ENCODE measurements around the gene MARK2.

Gene MARK2

GRCh38 chr11:63831326-63831725 is 7.6 kb upstream of the MARK2 start:
- DNase-seq: no peak

- DNase-seq: no peak
Observed at GRCh38 chr11:63832336-63832735, 6.6 kb upstream of the MARK2 start.

- DNase-seq: no peak
Observed at GRCh38 chr11:63833048-63833447, 5.9 kb upstream of the MARK2 start.

- DNase-seq: no peak
Observed at GRCh38 chr11:63834535-63835157, 4.3 kb upstream of the MARK2 start.

GRCh38 chr11:63835158-63835545 is 3.8 kb upstream of the MARK2 start:
- no peak for DNase-seq

GRCh38 chr11:63837027-63837688 is 1.8 kb upstream of the MARK2 start:
- peak; percentile 67 for DNase-seq

- DNase-seq: no peak
Observed at GRCh38 chr11:63837739-63838138, 1.2 kb upstream of the MARK2 start.

GRCh38 chr11:63838150-63838677 is 696 bp upstream of the MARK2 start:
- DNase-seq: peak; percentile 10

- peak; percentile 30 for DNase-seq
Observed at GRCh38 chr11:63839508-63840355, 822 bp downstream of the MARK2 start.

- no peak for DNase-seq
Observed at GRCh38 chr11:63840356-63841060, 1.6 kb downstream of the MARK2 start.

- no peak for DNase-seq
Observed at GRCh38 chr11:63841554-63841953, 2.6 kb downstream of the MARK2 start.

GRCh38 chr11:63843041-63843440 is 4.1 kb downstream of the MARK2 start:
- DNase-seq: no peak

- DNase-seq: no peak
Observed at GRCh38 chr11:63844836-63845235, 5.9 kb downstream of the MARK2 start.

- DNase-seq: no peak
Observed at GRCh38 chr11:63845303-63845702, 6.4 kb downstream of the MARK2 start.

- no peak for DNase-seq
Observed at GRCh38 chr11:63845911-63846310, 7.0 kb downstream of the MARK2 start.

- DNase-seq: no peak
Observed at GRCh38 chr11:63846897-63847296, 8.0 kb downstream of the MARK2 start.

- no peak for DNase-seq
Observed at GRCh38 chr11:63847363-63847762, 8.5 kb downstream of the MARK2 start.

GRCh38 chr11:63849691-63850090 is 10.8 kb downstream of the MARK2 start:
- DNase-seq: no peak

- no peak for DNase-seq
Observed at GRCh38 chr11:63850920-63851319, 12.0 kb downstream of the MARK2 start.

- DNase-seq: no peak
Observed at GRCh38 chr11:63851364-63851763, 12.5 kb downstream of the MARK2 start.

- DNase-seq: no peak
Observed at GRCh38 chr11:63853476-63853875, 14.6 kb downstream of the MARK2 start.

GRCh38 chr11:63854696-63855095 is 15.8 kb downstream of the MARK2 start:
- DNase-seq: no peak

GRCh38 chr11:63855975-63856374 is 17.1 kb downstream of the MARK2 start:
- DNase-seq: no peak
